HG03280 (cell line): Measurements from ENCODE around the gene ZBED1.
"Not testable (repeated sequence)": the region's sequence is repeated elsewhere in the genome, so short reads cannot be mapped to it uniquely, and the experiment has no call there.

Experiments used
- ATAC-seq: cut with Tn5 transposase; IDR thresholded peaks from one replicate; pipeline ENCODE4 v1.9.1; 2021; ENCODE audit warnings: mild to moderate bottlenecking, moderate library complexity; ENCODE audit not compliant: unreplicated experiment

ZBED1 gene

GRCh38 chrX:2457289-2458133 lies 43.3 kb downstream of the ZBED1 start:
- no peak for ATAC-seq

- not testable (repeated sequence) for ATAC-seq
These were observed 44.7 kb downstream of the ZBED1 start for GRCh38 chrX:2456091-2456490.

- not testable (repeated sequence) for ATAC-seq
These were observed 46.2 kb downstream of the ZBED1 start for GRCh38 chrX:2454620-2455019.

GRCh38 chrX:2452799-2453198 lies 48.0 kb downstream of the ZBED1 start:
- no peak for ATAC-seq

GRCh38 chrX:2452317-2452784 lies 48.4 kb downstream of the ZBED1 start:
- ATAC-seq: no peak

- ATAC-seq: no peak
These were observed 49.1 kb downstream of the ZBED1 start for GRCh38 chrX:2451501-2452316.

- no peak for ATAC-seq
These were observed 50.1 kb downstream of the ZBED1 start for GRCh38 chrX:2450681-2451080.

- ATAC-seq: no peak
These were observed 51.5 kb downstream of the ZBED1 start for GRCh38 chrX:2449135-2449886.

- no peak for ATAC-seq
These were observed 53.3 kb downstream of the ZBED1 start for GRCh38 chrX:2447484-2447883.

GRCh38 chrX:2446815-2447214 lies 54.0 kb downstream of the ZBED1 start:
- no peak for ATAC-seq

GRCh38 chrX:2445662-2446623 lies 54.8 kb downstream of the ZBED1 start:
- ATAC-seq: no peak

GRCh38 chrX:2442694-2443093 lies 58.1 kb downstream of the ZBED1 start:
- no peak for ATAC-seq

GRCh38 chrX:2441466-2441865 lies 59.3 kb downstream of the ZBED1 start:
- ATAC-seq: no peak

GRCh38 chrX:2439613-2440012 lies 61.2 kb downstream of the ZBED1 start:
- no peak for ATAC-seq
